OCI-LY1 (cell line): ENCODE results near the gene PLEKHA4.

Source experiments
- H2AFZ ChIP-seq: fragments of 200-600 bp; sonication (generic), shearing (Covaris generic); 2 replicates; pipeline ENCODE4 v1.6.0; 2014; ENCODE audit warnings: antibody characterized with exemption, mild to moderate bottlenecking, low read length
- H3F3A ChIP-seq: fragments of 200-600 bp; sonication (generic), shearing (Covaris generic); 2 replicates; pipeline ENCODE4 v1.6.0; 2014; ENCODE audit warnings: mild to moderate bottlenecking, antibody characterized with exemption, low read length, moderate library complexity; ENCODE audit not compliant: insufficient read depth
- H3K27ac ChIP-seq: fragments of 200-600 bp; sonication (generic); 2 replicates; pipeline ENCODE4 v1.5.1; 2014; ENCODE audit warnings: low read length, mixed run types, mild to moderate bottlenecking, low read depth; ENCODE audit not compliant: poor library complexity, severe bottlenecking
- H3K27me3 ChIP-seq: fragments of 200-600 bp; sonication (generic); 2 replicates; pipeline ENCODE4 v1.6.0; 2014; ENCODE audit warnings: antibody characterized with exemption, mild to moderate bottlenecking, low read length, moderate library complexity; ENCODE audit not compliant: insufficient read depth
- H3K36me3 ChIP-seq: fragments of 200-600 bp; sonication (generic); 2 replicates; pipeline ENCODE4 v1.6.1; 2014; ENCODE audit warnings: mild to moderate bottlenecking, antibody characterized with exemption, low read length, moderate library complexity, mixed read lengths; ENCODE audit not compliant: insufficient read depth
- H3K4me1 ChIP-seq: fragments of 200-600 bp; sonication (generic); 2 replicates; pipeline ENCODE4 v1.5.1; 2014; ENCODE audit warnings: mild to moderate bottlenecking, low read length, moderate library complexity; ENCODE audit not compliant: insufficient read depth, severe bottlenecking
- H3K4me2 ChIP-seq: fragments of 200-600 bp; sonication (generic), shearing (Covaris generic); 2 replicates; pipeline ENCODE4 v1.6.1; 2014; ENCODE audit warnings: low read length
- H3K4me3 ChIP-seq: fragments of 200-600 bp; sonication (generic); 2 replicates; pipeline ENCODE4 v1.5.1; 2014; ENCODE audit warnings: low read length, low read depth, mild to moderate bottlenecking, mixed read lengths; ENCODE audit not compliant: poor library complexity, severe bottlenecking
- H3K79me2 ChIP-seq: fragments of 200-600 bp; shearing (Covaris generic); 2 replicates; pipeline ENCODE4 v1.6.1; 2016; ENCODE audit warnings: mixed run types, low read length, mixed read lengths; ENCODE audit not compliant: insufficient read depth
- H3K9ac ChIP-seq: fragments of 200-600 bp; sonication (generic), shearing (Covaris generic); 2 replicates; pipeline ENCODE4 v1.6.1; 2014; ENCODE audit warnings: mild to moderate bottlenecking, low read length, mixed read lengths
- H3K9me2 ChIP-seq: fragments of 200-600 bp; sonication (generic), shearing (Covaris generic); 2 replicates; pipeline ENCODE4 v1.6.1; 2014; ENCODE audit warnings: low read depth, mild to moderate bottlenecking, low read length, mixed read lengths
- H3K9me3 ChIP-seq: fragments of 200-600 bp; shearing (Covaris generic); 2 replicates; pipeline ENCODE4 v1.6.1; 2014; ENCODE audit warnings: low read length, mixed read lengths
- H4K20me1 ChIP-seq: fragments of 200-600 bp; sonication (generic), shearing (Covaris generic); 2 replicates; pipeline ENCODE4 v1.6.0; 2016; ENCODE audit warnings: mild to moderate bottlenecking, low read length; ENCODE audit not compliant: insufficient read depth
- EZH2 ChIP-seq: fragments of 200-600 bp; sonication (generic), shearing (Covaris generic); IDR thresholded peaks from 2 replicates; pipeline ENCODE4 v1.8.0; 2017; ENCODE audit warnings: borderline replicate concordance, mixed run types, mild to moderate bottlenecking, antibody characterized with exemption, low read length, moderate library complexity, mixed read lengths
- TF ChIP-seq, protein P1 (sequence below): fragments of 200-600 bp; sonication (generic), shearing (Covaris generic); IDR thresholded peaks from 2 replicates; pipeline ENCODE4 v1.5.1; 2017; ENCODE audit warnings: mild to moderate bottlenecking, antibody characterized with exemption, low read length, moderate library complexity, mixed read lengths

Gene PLEKHA4

DNA sequence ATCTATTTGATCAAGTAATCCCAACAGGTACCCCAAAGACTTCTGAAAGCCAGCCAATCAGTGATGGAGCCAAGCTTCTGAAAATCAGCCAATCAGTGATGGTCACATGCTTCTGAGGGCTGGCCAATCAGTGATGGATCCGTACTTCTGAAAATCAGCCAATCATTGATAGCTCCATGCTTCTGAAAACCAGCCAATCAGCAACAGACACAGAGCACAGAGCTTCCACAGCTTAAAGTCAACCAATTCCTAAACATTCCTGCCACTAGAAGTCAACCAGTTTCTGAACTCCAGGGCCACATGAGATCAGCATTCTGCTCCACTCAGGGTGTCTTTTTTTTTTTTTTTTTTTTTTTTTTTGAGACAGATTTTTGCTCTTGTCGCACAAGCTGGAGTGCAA lies 23.9 kb downstream of the PLEKHA4 start:
- Histone ChIP-seq H3K9ac (no peak overlapping the region), H2AFZ (no peak overlapping the region), H3F3A (no peaks in the 10 kb centered on the region), H3K27me3 (no peaks in the 10 kb centered on the region), H3K4me3 (no peak overlapping the region), H3K36me3 (no peaks in the 10 kb centered on the region), H3K79me2 (no peaks in the 10 kb centered on the region), H3K4me1 (no peaks in the 10 kb centered on the region), H3K27ac (no peak overlapping the region), H3K4me2 (no peak overlapping the region), H4K20me1 (no peaks in the 10 kb centered on the region), H3K9me2 (no peaks in the 10 kb centered on the region), H3K9me3 (no peaks in the 10 kb centered on the region)
- TF ChIP-seq, protein P1, sequence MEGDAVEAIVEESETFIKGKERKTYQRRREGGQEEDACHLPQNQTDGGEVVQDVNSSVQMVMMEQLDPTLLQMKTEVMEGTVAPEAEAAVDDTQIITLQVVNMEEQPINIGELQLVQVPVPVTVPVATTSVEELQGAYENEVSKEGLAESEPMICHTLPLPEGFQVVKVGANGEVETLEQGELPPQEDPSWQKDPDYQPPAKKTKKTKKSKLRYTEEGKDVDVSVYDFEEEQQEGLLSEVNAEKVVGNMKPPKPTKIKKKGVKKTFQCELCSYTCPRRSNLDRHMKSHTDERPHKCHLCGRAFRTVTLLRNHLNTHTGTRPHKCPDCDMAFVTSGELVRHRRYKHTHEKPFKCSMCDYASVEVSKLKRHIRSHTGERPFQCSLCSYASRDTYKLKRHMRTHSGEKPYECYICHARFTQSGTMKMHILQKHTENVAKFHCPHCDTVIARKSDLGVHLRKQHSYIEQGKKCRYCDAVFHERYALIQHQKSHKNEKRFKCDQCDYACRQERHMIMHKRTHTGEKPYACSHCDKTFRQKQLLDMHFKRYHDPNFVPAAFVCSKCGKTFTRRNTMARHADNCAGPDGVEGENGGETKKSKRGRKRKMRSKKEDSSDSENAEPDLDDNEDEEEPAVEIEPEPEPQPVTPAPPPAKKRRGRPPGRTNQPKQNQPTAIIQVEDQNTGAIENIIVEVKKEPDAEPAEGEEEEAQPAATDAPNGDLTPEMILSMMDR: no peak
- TF ChIP-seq EZH2: no peak

DNA sequence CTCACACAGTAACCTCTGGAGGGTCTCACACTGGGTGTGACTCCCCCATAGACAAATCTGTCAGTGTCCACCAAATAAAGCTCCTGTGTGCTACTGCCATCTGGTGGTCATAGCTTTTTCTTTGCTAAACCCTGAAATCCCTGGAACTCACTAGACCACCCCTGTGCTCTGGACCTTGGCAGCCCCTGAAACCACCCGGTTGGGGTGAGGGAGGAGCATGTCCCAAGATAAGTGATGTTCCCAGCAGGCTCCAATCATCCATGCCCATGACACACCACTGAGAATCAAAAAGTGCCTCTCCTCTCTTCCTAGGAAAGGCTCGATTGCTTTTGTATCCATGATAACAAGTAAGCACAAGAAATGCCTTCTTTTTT lies 25.6 kb downstream of the PLEKHA4 start:
- H3K4me2 ChIP-seq: no peak overlapping the region
- no peaks in the 10 kb centered on the region for H3K4me1 ChIP-seq
- H3K27ac ChIP-seq: no peak overlapping the region
- no peak overlapping the region for H3K4me3 ChIP-seq
- no peaks in the 10 kb centered on the region for H3K27me3 ChIP-seq
- H2AFZ ChIP-seq: no peak overlapping the region
- H3K36me3 ChIP-seq: no peaks in the 10 kb centered on the region
- no peak overlapping the region for H3K9ac ChIP-seq
- no peaks in the 10 kb centered on the region for H3F3A ChIP-seq
- H3K9me3 ChIP-seq: no peaks in the 10 kb centered on the region
- TF ChIP-seq, protein P1: peak; percentile 79
- TF ChIP-seq EZH2: no peak
- H3K79me2 ChIP-seq: no peaks in the 10 kb centered on the region
- no peaks in the 10 kb centered on the region for H3K9me2 ChIP-seq
- H4K20me1 ChIP-seq: no peaks in the 10 kb centered on the region

DNA sequence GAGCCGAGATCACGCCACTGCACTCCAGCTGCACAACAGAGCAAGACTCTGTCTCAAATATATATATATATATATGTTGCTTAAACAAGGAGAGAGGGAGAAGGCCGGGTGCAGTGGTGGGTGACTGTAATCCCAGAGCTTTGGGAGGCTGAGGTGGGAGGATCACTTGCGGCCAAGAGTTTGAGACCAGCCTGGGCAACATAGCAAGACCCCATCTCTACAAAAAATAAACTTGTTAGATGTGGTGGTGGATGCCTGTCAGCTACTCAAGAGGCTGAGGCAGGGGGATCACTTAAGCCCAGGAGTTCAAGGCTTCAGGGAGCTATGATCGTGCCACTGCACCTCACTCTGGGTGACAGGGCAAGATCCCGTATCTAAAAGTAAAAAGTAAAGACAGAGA lies 26.8 kb downstream of the PLEKHA4 start:
- H2AFZ ChIP-seq: no peak overlapping the region
- H3K4me2 ChIP-seq: no peak overlapping the region
- no peaks in the 10 kb centered on the region for H3K36me3 ChIP-seq
- H3K4me1 ChIP-seq: peaks cover 10% of the 10 kb centered on the region
- no peak for TF ChIP-seq EZH2
- TF ChIP-seq, protein P1: no peak
- H3F3A ChIP-seq: no peaks in the 10 kb centered on the region
- H3K27me3 ChIP-seq: no peaks in the 10 kb centered on the region
- H3K9me2 ChIP-seq: no peaks in the 10 kb centered on the region
- no peak overlapping the region for H3K9ac ChIP-seq
- H4K20me1 ChIP-seq: no peaks in the 10 kb centered on the region
- H3K79me2 ChIP-seq: no peaks in the 10 kb centered on the region
- no peaks in the 10 kb centered on the region for H3K9me3 ChIP-seq
- H3K27ac ChIP-seq: no peak overlapping the region
- no peak overlapping the region for H3K4me3 ChIP-seq
